ENCODE results near the gene TSPAN13. TPM values are rescaled to one million over a fixed set of nuclear protein-coding genes. Genes with fewer than 3 reads are reported as not detected.

TSPAN13 gene
- total and polyA plus RNA-seq, 2 donors (not counting 1 experiment from before 2014, with no cell fraction given) = 23.0 to 26.2 TPM

DNA sequence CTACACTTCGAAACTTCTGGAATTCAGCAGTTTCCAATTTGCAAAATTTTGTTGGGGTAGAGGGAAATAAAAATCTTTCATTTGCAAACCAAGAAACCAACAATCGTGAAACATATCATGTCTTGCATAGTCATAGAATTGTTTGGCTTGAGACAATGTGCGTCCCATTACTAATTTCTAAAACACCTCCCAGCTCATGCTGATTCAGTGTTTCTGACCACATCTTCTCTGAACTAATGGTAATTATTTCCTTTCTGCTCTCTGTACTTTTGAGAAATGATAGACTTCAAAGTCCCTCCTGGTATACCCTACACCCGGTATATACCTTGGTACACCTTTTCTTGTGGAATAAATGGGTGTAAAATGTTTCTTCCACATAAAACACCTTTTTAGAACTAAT, 41.8 kb upstream of the TSPAN13 start:
- Histone ChIP-seq H3K4me2 (replicated peaks; ENCODE audit: low read depth, low read length, poor library complexity, severe bottlenecking) (no peak overlapping the region), H3K9me3 (ENCODE audit: control extremely low read depth in 1 of 3, control insufficient read depth in 2 of 3, insufficient read depth in 1 of 3, low read length in 2 of 3) (no peaks in the 10 kb centered on the region), H2AFZ (ENCODE audit: insufficient read depth, low read depth, low read length, poor library complexity, severe bottlenecking) (no peak overlapping the region), H3K27me3 (replicated peaks in 1 of 4; ENCODE audit: control extremely low read depth in 1 of 4, control insufficient read depth in 3 of 4, insufficient read depth in 4 of 4, low read length in 3 of 4) (no peaks in the 10 kb centered on the region), H3K9ac (ENCODE audit: low read length) (no peak overlapping the region), H3K4me3 (ENCODE audit: control extremely low read depth in 1 of 5, extremely low read depth in 1 of 5, insufficient read depth in 1 of 5, low read depth in 2 of 5, low read length in 4 of 5) (no peak overlapping the region), H3K36me3 (replicated peaks in 1 of 2; ENCODE audit: control extremely low read depth in 1 of 2, control insufficient read depth in 1 of 2, extremely low read depth in 1 of 2, insufficient read depth in 2 of 2, low read length in 1 of 2) (no peaks in the 10 kb centered on the region), H3K4me1 (ENCODE audit: control insufficient read depth in 2 of 2, insufficient read depth in 2 of 2, low read length in 2 of 2) (no peaks in the 10 kb centered on the region), H3K27ac (ENCODE audit: low read length in 2 of 2) (no peak overlapping the region), H4K20me1 (ENCODE audit: control insufficient read depth, insufficient read depth, low read length, poor library complexity, severe bottlenecking) (no peaks in the 10 kb centered on the region), H3K79me2 (ENCODE audit: control insufficient read depth, insufficient read depth, low read length) (no peaks in the 10 kb centered on the region)
- H3K27me3 Mint-ChIP-seq = no peaks in the 10 kb centered on the region
- TF ChIP-seq, protein P1, sequence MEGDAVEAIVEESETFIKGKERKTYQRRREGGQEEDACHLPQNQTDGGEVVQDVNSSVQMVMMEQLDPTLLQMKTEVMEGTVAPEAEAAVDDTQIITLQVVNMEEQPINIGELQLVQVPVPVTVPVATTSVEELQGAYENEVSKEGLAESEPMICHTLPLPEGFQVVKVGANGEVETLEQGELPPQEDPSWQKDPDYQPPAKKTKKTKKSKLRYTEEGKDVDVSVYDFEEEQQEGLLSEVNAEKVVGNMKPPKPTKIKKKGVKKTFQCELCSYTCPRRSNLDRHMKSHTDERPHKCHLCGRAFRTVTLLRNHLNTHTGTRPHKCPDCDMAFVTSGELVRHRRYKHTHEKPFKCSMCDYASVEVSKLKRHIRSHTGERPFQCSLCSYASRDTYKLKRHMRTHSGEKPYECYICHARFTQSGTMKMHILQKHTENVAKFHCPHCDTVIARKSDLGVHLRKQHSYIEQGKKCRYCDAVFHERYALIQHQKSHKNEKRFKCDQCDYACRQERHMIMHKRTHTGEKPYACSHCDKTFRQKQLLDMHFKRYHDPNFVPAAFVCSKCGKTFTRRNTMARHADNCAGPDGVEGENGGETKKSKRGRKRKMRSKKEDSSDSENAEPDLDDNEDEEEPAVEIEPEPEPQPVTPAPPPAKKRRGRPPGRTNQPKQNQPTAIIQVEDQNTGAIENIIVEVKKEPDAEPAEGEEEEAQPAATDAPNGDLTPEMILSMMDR (IDR thresholded peaks at IDR 0.05) = no peak
- no peak for TF ChIP-seq EZH2 (IDR thresholded peaks at IDR 0.05; ENCODE audit: borderline replicate concordance, insufficient read depth, low read depth, low read length, poor library complexity, severe bottlenecking)
- no CpG with 5 or more reads among the region's 4 CpGs for whole genome bisulfite sequencing (ENCODE audit: insufficient coverage)
- no peaks in the 10 kb centered on the region for H3K9me3 Mint-ChIP-seq (ENCODE audit: insufficient read depth)
- intact Hi-C loops (cut with micrococcal nuclease) = no loop called here
- H3K4me1 Mint-ChIP-seq = peaks cover 5% of the 10 kb centered on the region
- CTCF ChIA-PET = no interaction called here
- DNase-seq (no peak), ATAC-seq (ENCODE audit: low read depth) (no peak)
- POLR2A ChIA-PET = no interaction called here
- H3K27ac Mint-ChIP-seq = no peak overlapping the region
- no peak overlapping the region for H3K4me3 Mint-ChIP-seq

DNA sequence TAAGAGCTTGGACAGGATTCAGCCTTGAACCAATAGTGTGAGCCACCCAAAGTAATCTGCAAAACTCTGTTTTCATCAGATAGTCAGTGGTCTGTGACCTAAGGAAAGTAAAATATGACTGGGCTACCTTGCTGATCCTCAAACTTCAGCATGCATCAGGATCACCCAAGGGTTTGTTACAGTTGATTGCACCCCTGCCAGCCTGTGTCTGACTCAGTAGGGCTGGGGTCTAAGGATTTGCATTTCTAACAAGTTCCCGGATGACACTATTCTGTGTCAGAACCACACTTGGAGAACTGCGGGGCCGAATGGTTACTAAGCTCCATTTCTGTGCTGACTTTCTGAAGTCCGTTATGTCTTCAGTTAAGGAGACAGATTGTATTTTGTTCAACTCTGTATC, 40.6 kb upstream of the TSPAN13 start:
- WGBS (ENCODE audit: insufficient coverage) = 83% methylated on average over 4 of the region's 4 CpGs
- intact Hi-C loops (cut with micrococcal nuclease) = no loop called here
- Mint-ChIP-seq H3K4me3 (no peak overlapping the region), H3K27ac (no peak overlapping the region), H3K4me1 (peaks cover 5% of the 10 kb centered on the region), H3K9me3 (ENCODE audit: insufficient read depth) (no peaks in the 10 kb centered on the region), H3K27me3 (no peaks in the 10 kb centered on the region)
- ATAC-seq (ENCODE audit: low read depth) = no peak
- TF ChIP-seq, protein P1 (IDR thresholded peaks at IDR 0.05) = no peak
- TF ChIP-seq EZH2 (IDR thresholded peaks at IDR 0.05; ENCODE audit: borderline replicate concordance, insufficient read depth, low read depth, low read length, poor library complexity, severe bottlenecking) = no peak
- Histone ChIP-seq H3K4me1 (ENCODE audit: control insufficient read depth in 2 of 2, insufficient read depth in 2 of 2, low read length in 2 of 2) (no peaks in the 10 kb centered on the region), H3K36me3 (replicated peaks in 1 of 2; ENCODE audit: control extremely low read depth in 1 of 2, control insufficient read depth in 1 of 2, extremely low read depth in 1 of 2, insufficient read depth in 2 of 2, low read length in 1 of 2) (no peaks in the 10 kb centered on the region), H3K79me2 (ENCODE audit: control insufficient read depth, insufficient read depth, low read length) (no peaks in the 10 kb centered on the region), H3K4me3 (ENCODE audit: control extremely low read depth in 1 of 5, extremely low read depth in 1 of 5, insufficient read depth in 1 of 5, low read depth in 2 of 5, low read length in 4 of 5) (no peak overlapping the region), H4K20me1 (ENCODE audit: control insufficient read depth, insufficient read depth, low read length, poor library complexity, severe bottlenecking) (no peaks in the 10 kb centered on the region), H3K27me3 (replicated peaks in 1 of 4; ENCODE audit: control extremely low read depth in 1 of 4, control insufficient read depth in 3 of 4, insufficient read depth in 4 of 4, low read length in 3 of 4) (no peaks in the 10 kb centered on the region), H2AFZ (ENCODE audit: insufficient read depth, low read depth, low read length, poor library complexity, severe bottlenecking) (no peak overlapping the region), H3K9ac (ENCODE audit: low read length) (no peak overlapping the region), H3K9me3 (ENCODE audit: control extremely low read depth in 1 of 3, control insufficient read depth in 2 of 3, insufficient read depth in 1 of 3, low read length in 2 of 3) (no peaks in the 10 kb centered on the region), H3K27ac (ENCODE audit: low read length in 2 of 2) (no peak overlapping the region), H3K4me2 (replicated peaks; ENCODE audit: low read depth, low read length, poor library complexity, severe bottlenecking) (no peak overlapping the region)
- ChIA-PET CTCF (interaction anchor here (0.6 kb wide), 1 partner anchor 968 kb away, joined by 3 read pairs; no protein-coding TSS in a partner anchor), POLR2A (no interaction called here)
- no peak for DNase-seq

Measured in B cell (primary cell).